Lower lobe of right lung (tissue), 2 donors: ENCODE data around the gene BACH2. TPM values are rescaled to one million over a fixed set of nuclear protein-coding genes. Genes with fewer than 3 reads are reported as not detected.

Source experiments
- ATAC-seq, 2 donors: fragments of 200-7000 bp; cut with Tn5 transposase; one replicate each; pipeline ENCODE4 v1.9.1; 2020 to 2022; ENCODE audit warnings: mild to moderate bottlenecking in 2 of 2, moderate library complexity in 2 of 2
- DNase-seq: peaks from one replicate; pipeline ENCODE4 v3.0.0-alpha.2; 2020
- H3K27ac ChIP-seq: fragments of 200-600 bp; one replicate; pipeline ENCODE4 v1.8.0; 2022
- H3K27me3 ChIP-seq: fragments of 200-600 bp; one replicate; pipeline ENCODE4 v1.8.0; 2022; ENCODE audit warnings: low read depth
- H3K36me3 ChIP-seq: fragments of 200-600 bp; one replicate; pipeline ENCODE4 v1.8.0; 2022; ENCODE audit warnings: mild to moderate bottlenecking
- H3K4me1 ChIP-seq: fragments of 200-600 bp; one replicate; pipeline ENCODE4 v1.8.0; 2022
- H3K4me3 ChIP-seq: fragments of 200-600 bp; one replicate; pipeline ENCODE4 v1.8.0; 2022; ENCODE audit warnings: mild to moderate bottlenecking
- H3K9me3 ChIP-seq: fragments of 200-600 bp; one replicate; pipeline ENCODE4 v1.8.0; 2022
- intact Hi-C: fragments of 100-400 bp; cut with DNase I; formaldehyde crosslinking; loops from one replicate; pipeline ENCODE4 v1.11.0; 2022
- total RNA-seq: library from RNA; stranded (reverse); fragmentation: NEBNext Ultra II Directional; extraction: Animal tissue kit (Norgen Biotek cat#: 25700); gene quantifications from one replicate; pipeline ENCODE4 v1.2.1, GENCODE V29; 2021
- TF ChIP-seq, protein P1 (sequence below): fragments of 200-600 bp; IDR thresholded peaks from one replicate; pipeline ENCODE4 v1.8.0; 2022; ENCODE audit warnings: antibody characterized with exemption, mild to moderate bottlenecking
- donor health status: DM: no; HTN: yes; CAD: no; lungs with severe emphysema.

BACH2 gene
- total RNA-seq, 1 donor from 2014 or later, result 6.3 TPM

DNA sequence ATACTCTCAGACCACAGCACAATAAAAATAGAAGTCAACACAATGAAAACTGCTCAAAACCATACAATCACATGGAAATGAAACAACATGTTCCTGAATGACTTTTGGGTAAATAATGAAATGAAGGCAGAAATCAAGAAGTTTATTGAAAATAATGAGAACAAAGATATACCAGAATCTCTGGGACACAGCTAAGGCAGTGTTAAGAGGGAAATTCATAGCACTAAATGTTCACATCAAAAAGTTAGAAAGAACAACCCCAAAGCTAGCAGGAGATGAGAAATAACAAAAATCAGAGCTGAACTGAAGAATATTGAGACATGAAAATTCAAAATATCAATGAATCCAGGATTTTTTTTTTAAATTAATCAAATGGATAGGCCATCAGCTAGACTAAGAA lies 183.3 kb downstream of the BACH2 start:
- peaks cover 9% of the 10 kb centered on the region for H3K9me3 ChIP-seq
- intact Hi-C loops, result no loop called here
- peaks cover 3% of the 10 kb centered on the region for H3K4me1 ChIP-seq
- H3K4me3 ChIP-seq, result no peak overlapping the region
- no peak overlapping the region for H3K27ac ChIP-seq
- H3K36me3 ChIP-seq, result no peaks in the 10 kb centered on the region
- ATAC-seq (no peak), DNase-seq (no peak)
- TF ChIP-seq, protein P1, sequence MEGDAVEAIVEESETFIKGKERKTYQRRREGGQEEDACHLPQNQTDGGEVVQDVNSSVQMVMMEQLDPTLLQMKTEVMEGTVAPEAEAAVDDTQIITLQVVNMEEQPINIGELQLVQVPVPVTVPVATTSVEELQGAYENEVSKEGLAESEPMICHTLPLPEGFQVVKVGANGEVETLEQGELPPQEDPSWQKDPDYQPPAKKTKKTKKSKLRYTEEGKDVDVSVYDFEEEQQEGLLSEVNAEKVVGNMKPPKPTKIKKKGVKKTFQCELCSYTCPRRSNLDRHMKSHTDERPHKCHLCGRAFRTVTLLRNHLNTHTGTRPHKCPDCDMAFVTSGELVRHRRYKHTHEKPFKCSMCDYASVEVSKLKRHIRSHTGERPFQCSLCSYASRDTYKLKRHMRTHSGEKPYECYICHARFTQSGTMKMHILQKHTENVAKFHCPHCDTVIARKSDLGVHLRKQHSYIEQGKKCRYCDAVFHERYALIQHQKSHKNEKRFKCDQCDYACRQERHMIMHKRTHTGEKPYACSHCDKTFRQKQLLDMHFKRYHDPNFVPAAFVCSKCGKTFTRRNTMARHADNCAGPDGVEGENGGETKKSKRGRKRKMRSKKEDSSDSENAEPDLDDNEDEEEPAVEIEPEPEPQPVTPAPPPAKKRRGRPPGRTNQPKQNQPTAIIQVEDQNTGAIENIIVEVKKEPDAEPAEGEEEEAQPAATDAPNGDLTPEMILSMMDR, result no peak
- peaks cover 4% of the 10 kb centered on the region for H3K27me3 ChIP-seq

DNA sequence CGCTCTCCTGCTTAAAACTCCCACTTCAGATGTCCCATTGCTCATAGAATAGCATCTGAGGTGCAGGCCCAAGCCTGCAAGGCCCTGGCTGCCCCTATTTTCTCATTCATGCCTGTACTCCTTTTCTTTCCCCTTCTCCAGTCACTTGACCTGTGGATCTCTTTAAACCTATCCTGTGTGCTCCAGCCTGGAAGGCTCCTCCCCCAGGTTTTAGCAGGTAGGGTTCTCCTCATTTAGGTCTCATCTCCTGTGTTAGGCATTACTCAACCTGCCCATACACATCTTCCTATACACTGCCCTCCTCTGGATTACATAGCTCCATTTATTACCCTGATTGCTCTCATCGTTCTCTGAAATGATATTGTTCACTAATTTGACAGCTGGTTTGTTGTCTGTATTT lies 185.3 kb downstream of the BACH2 start:
- no peaks in the 10 kb centered on the region for H3K27me3 ChIP-seq
- TF ChIP-seq, protein P1, result no peak
- no peaks in the 10 kb centered on the region for H3K36me3 ChIP-seq
- ATAC-seq (no peak), DNase-seq (no peak)
- H3K4me3 ChIP-seq, result no peak overlapping the region
- H3K27ac ChIP-seq, result no peak overlapping the region
- intact Hi-C loops, result no loop called here
- peaks cover 7% of the 10 kb centered on the region for H3K4me1 ChIP-seq
- H3K9me3 ChIP-seq, result peaks cover 9% of the 10 kb centered on the region

DNA sequence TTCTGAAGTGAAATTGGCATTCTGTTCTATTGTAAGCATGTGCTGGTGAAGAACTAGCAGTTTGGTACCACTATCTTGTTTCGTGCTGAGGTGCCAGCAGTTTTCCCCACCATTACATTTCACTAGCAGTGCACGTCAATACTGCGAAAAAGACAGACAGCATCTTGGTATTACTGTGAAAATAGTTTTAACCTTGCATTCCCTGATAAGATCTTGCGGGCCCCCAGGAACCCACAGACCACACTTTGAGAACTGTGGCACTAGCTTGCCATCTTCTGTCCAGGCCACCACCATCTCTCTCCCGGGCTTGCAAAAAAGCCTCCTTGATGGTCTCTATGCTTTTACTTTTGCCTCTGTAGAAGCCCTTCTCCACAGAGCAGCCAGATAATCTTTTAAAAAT lies 185.7 kb downstream of the BACH2 start:
- no peaks in the 10 kb centered on the region for H3K36me3 ChIP-seq
- intact Hi-C loops, result no loop called here
- DNase-seq (no peak), ATAC-seq (no peak)
- H3K4me1 ChIP-seq, result peaks cover 7% of the 10 kb centered on the region
- H3K9me3 ChIP-seq, result peaks cover 9% of the 10 kb centered on the region
- TF ChIP-seq, protein P1, result no peak
- no peaks in the 10 kb centered on the region for H3K27me3 ChIP-seq
- no peak overlapping the region for H3K4me3 ChIP-seq
- no peak overlapping the region for H3K27ac ChIP-seq

DNA sequence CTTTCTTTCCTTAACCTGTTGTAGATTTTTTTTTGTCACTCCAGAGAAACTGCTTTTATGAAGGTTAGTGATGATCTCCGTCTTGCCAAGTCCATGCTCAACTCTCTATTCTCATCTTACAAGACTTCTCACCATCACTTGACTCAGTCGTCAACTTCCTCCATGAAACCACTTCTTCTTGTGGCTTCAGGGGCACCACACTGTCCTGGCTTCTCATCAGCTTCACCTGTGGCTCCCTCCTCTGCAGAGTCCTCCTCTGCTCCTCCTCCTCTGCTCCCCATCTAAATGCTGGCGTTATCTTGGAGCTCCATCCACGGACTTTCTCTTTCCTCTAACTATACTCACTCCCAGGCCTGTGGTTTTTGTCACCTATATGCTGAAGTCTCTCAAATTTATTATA lies 187.5 kb downstream of the BACH2 start:
- peaks cover 15% of the 10 kb centered on the region for H3K4me1 ChIP-seq
- intact Hi-C loops, result no loop called here
- DNase-seq (no peak), ATAC-seq (no peak)
- no peaks in the 10 kb centered on the region for H3K36me3 ChIP-seq
- no peaks in the 10 kb centered on the region for H3K27me3 ChIP-seq
- H3K4me3 ChIP-seq, result no peak overlapping the region
- H3K9me3 ChIP-seq, result peaks cover 9% of the 10 kb centered on the region
- H3K27ac ChIP-seq, result no peak overlapping the region
- TF ChIP-seq, protein P1, result no peak

DNA sequence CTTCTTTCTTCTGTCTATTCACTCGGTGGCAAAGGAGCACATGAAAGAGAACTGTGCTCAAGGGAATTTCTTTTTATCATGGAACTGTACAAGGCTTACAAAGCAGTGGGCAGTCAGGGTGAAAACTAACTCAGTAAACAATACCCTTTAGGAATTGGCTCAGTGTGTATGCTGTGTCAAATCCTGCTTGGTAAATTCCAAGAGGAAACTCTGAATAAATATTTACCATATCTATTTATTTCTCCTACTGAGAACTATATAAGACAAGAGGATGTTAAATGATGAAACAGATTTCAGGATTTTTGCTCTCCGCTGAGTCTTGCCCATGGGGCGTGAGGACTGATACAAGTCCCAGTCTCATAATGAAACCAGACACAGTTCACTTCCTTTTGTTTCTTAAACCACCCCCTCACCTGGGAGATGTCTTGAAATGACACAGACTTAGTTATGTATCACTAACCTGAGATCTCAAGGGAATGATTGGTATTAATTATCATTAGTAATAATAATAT lies 188.8 kb downstream of the BACH2 start:
- ATAC-seq (no peak), DNase-seq (no peak)
- Histone ChIP-seq H3K4me1 (peaks cover 15% of the 10 kb centered on the region), H3K27ac (no peak overlapping the region), H3K9me3 (no peaks in the 10 kb centered on the region), H3K27me3 (no peaks in the 10 kb centered on the region), H3K4me3 (no peak overlapping the region), H3K36me3 (no peaks in the 10 kb centered on the region)
- TF ChIP-seq, protein P1, result no peak
- intact Hi-C loops, result no loop called here

DNA sequence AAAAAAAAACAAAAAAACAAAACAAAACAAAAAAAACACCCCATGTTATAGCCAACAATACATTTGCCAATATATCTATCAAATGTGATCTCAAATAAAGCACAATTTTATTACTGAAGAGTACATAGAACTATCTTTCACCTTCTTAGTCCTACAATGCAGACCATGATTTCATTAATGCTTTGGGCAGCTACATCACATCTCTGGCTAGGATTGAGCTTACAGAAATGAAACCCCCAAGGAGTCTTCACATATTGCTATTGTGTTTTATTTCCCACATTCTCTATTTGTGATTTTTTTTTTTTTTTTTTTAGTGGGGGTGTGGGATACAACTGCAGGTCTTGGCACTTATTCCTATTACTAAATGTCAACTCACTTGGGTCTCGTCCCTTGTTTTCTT lies 189.3 kb downstream of the BACH2 start:
- no peak overlapping the region for H3K4me3 ChIP-seq
- ATAC-seq (no peak), DNase-seq (no peak)
- no peaks in the 10 kb centered on the region for H3K27me3 ChIP-seq
- intact Hi-C loops, result no loop called here
- no peak overlapping the region for H3K27ac ChIP-seq
- H3K36me3 ChIP-seq, result no peaks in the 10 kb centered on the region
- TF ChIP-seq, protein P1, result no peak
- no peaks in the 10 kb centered on the region for H3K9me3 ChIP-seq
- H3K4me1 ChIP-seq, result peaks cover 15% of the 10 kb centered on the region
